Stimulated activated CD4-positive, alpha-beta T cell treated with anti-CD3 and anti-CD28 coated beads, Interleukin-1b, Interleukin-23, amount 100 ng/mL, for 24 hours (primary cell): Measurements from ENCODE around the gene SLC8B1.
"Not testable (repeated sequence)": the region's sequence is repeated elsewhere in the genome, so short reads cannot be mapped to it uniquely, and the experiment has no call there.

ENCODE experiments used
- DNase-seq, 4 experiments: peaks; one replicate each; pipeline ENCODE4 v3.0.0-alpha.2; 2020; ENCODE audit warnings: low read depth in 4 of 4, low spot score in 1 of 4

The SLC8B1 gene

GRCh38 chr12:113358381-113359132, 23.6 kb upstream of the SLC8B1 start, which contains the start of gene PLBD2:
PLBD2 (plus strand) TSS chr12:113358587; CDS start chr12:113358601, 14 bp downstream.
- DNase-seq = peak; percentile 91 to 94 (median 92)

GRCh38 chr12:113354192-113354591, 19.3 kb upstream of the SLC8B1 start:
- not testable (repeated sequence) for DNase-seq

GRCh38 chr12:113351089-113351488, 16.2 kb upstream of the SLC8B1 start:
- DNase-seq = no peak

- DNase-seq = no peak
These were observed 14.1 kb upstream of the SLC8B1 start for GRCh38 chr12:113348849-113349536.

- DNase-seq = no peak
These were observed 13.0 kb upstream of the SLC8B1 start for GRCh38 chr12:113347892-113348291.

- no peak for DNase-seq
These were observed 12.2 kb upstream of the SLC8B1 start for GRCh38 chr12:113347107-113347506.

- DNase-seq = no peak
These were observed 11.4 kb upstream of the SLC8B1 start for GRCh38 chr12:113346353-113346752.

- DNase-seq = no peak
These were observed 10.4 kb upstream of the SLC8B1 start for GRCh38 chr12:113345318-113345717.

- DNase-seq = no peak
These were observed 6.6 kb upstream of the SLC8B1 start for GRCh38 chr12:113341535-113341934.

GRCh38 chr12:113340061-113340460, 5.2 kb upstream of the SLC8B1 start:
- no peak for DNase-seq

- DNase-seq = no peak
These were observed 4.6 kb upstream of the SLC8B1 start for GRCh38 chr12:113339540-113339939.

GRCh38 chr12:113333877-113334785, 778 bp downstream of the SLC8B1 start:
- no peak for DNase-seq

GRCh38 chr12:113333418-113333750, 1.5 kb downstream of the SLC8B1 start:
- no peak for DNase-seq

GRCh38 chr12:113332688-113333417, 2.1 kb downstream of the SLC8B1 start:
- DNase-seq = no peak

GRCh38 chr12:113330505-113330904, 4.4 kb downstream of the SLC8B1 start:
- DNase-seq = no peak

GRCh38 chr12:113329791-113330417, 5.0 kb downstream of the SLC8B1 start:
- no peak for DNase-seq

- DNase-seq = no peak
These were observed 5.7 kb downstream of the SLC8B1 start for GRCh38 chr12:113329022-113329790.

GRCh38 chr12:113328368-113328889, 6.5 kb downstream of the SLC8B1 start:
- no peak for DNase-seq

- no peak for DNase-seq
These were observed 8.0 kb downstream of the SLC8B1 start for GRCh38 chr12:113326775-113327395.
